AG20443 (cell line): Measurements from ENCODE around the gene SAPCD2.

Experiments
- DNase-seq: peaks from one replicate; pipeline ENCODE4 v3.0.0; 2012; ENCODE audit warnings: low spot score, mixed read lengths

The SAPCD2 gene

DNA sequence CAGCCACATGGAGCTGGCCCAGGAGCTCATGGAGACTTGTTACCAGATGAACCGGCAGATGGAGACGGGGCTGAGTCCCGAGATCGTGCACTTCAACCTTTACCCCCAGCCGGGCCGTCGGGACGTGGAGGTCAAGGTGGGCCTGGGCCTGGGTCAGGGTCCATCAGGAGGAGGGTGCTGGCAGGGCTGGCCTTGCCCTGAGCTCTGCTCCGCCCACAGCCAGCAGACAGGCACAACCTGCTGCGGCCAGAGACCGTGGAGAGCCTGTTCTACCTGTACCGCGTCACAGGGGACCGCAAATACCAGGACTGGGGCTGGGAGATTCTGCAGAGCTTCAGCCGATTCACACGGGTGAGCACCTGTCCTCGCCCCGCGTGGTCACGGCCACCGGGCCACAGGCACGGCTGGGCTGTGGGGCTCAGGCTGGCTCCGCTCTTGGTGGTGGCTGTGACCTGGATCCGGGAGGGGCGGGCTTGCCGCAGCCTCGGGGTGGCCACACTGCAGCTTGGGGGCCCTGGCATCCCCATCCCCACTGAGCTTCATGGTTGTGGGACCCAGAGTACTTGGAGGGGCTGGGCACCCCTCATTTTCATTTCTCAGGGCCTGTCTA is 37.1 kb upstream of the SAPCD2 start:
- DNase-seq = no peak

DNA sequence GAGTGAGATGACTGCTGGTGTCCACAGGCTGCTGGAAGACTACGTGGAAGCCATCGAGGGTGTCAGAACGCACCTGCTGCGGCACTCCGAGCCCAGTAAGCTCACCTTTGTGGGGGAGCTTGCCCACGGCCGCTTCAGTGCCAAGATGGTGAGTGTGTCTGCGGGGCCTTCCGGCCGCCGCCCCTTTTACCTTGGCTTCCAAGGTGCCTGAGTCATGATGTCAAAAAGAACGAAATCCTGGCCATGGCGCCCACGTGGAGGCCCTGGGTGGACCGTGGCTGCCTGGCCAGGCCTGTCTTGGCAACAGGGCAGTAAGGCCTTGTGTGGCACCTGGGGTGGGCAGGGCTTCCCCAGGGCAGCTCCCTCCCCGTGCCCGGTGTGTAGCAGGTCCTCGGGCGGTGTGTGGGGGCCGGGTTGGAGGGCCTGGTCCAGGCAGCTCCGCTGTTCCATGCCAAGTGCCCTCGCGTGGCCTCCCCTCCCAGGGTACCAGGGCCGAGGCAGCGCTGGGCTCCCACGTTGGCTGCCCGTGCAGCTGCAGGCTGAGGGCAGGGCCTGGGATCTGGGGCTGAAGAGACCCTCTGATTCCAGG is 36.4 kb upstream of the SAPCD2 start:
- DNase-seq = no peak

DNA sequence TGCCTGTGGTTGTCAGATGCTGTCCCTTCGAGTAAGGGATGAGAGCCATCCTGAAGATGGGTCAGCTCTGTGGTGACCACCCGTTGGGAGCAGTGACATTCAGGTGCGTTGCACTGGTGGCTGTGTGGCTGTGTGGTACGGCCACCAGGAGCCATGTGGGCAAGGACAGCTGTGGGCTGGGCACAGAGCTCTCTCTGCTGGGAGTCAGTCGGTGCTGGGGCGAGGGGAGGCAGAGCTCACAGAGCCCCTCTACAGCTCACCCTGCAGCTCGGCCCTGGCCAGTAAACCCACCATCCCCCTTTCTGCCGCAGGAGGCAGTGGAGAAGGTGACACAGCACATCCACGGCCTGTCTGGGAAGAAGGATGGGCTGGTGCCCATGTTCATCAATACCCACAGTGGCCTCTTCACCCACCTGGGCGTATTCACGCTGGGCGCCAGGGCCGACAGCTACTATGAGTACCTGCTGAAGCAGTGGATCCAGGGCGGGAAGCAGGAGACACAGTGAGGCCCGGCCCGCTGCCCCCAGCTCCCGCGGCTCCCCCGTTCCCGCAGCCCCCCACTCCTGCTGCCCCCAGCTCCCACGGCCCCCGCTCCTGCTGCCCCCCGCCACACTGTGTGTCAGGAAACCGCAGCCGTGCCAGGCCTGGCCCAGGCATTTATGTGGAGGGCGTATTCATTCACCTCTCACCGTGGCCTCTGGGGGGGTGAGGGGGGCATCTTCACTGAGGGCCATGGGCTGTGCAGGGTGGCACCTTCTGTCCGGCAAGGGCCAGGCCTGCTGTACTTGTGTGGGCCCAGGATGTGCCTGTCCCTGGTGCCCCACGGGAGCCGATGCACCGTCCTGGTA is 35.7 kb upstream of the SAPCD2 start:
- DNase-seq = no peak

DNA sequence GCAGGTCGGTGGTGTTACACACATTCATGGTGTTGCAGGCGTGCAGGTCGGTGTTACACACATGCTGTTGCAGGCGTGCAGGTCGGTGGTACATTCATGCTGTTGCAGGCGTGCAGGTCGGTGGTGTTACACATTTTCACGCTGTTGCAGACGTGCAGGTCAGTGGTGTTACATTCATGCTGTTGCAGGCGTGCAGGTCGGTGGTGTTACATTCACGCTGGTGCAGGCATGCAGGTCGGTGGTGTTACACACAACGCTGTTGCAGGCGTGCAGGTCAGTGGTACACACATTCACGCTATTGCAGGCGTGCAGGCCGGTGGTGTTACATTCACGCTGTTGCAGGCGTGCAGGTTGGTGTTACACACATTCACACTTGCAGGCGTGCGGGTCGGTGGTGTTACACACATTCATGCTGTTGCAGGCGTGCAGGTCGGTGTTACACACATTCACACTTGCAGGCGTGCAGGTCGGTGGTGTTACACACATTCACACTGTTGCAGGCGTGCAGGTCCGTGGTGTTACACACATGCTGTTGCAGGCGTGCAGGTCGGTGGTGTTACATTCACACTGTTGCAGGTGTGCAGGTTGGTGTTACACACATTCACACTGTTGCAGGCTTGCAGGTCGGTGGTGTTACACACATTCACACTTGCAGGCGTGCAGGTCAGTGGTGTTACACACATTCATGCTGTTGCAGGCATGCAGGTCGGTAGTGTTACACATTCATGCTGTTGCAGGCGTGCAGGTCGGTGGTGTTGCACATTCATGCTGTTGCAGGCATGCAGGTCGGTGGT is 33.0 kb upstream of the SAPCD2 start:
- no peak for DNase-seq

DNA sequence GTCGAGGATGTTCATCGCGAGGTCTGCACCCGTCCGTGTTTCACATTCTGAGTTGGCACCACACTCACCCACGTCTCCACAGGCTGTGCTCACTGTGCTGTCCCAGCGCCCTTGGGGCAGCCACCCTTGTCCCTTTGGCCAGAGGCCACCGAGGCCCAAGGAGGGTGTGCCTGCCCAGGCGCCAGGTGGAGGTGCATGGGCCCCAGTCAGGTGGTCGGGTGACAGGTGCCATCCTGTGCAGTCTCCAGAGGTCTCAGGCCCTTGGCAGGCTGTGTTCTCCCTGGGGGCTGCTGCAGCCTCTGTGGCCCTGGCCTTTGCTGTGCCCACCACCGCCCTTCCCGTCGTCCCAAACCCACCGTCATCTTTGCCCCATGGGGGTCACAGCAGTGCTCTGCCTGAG is 28.9 kb upstream of the SAPCD2 start:
- DNase-seq = no peak

DNA sequence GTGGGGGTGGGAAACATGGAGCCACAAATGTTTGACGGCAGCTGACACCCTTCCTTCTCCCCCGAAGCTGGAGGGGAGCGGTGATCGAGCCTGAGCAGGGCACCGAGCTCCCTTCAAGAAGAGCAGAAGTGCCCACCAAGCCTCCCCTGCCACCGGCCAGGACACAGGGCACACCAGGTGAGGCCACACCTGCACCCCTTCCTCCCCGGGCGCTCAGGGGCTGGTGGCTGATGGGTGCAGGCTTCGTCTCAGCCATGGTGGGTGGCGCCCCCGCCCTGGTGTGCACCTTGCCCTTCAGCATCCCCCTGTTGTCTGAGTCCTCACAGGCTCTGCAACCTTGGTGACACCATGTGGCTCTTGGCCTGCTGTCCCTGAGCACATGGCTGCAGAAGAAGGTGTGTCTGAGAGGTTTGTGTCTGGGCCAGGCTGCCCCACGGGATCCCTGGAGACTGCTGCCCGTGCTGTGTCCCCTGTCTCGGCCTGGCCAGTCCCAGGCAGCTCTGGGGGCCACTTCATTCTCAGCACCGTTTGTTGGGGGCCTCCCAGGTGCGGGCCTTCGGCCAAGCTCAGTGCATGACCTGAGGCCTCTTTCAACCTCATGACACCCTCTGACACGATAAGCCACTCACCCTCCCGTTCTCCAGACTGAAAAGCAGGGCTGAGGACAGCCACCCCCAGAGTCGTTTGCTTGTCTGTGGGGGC is 27.6 kb upstream of the SAPCD2 start:
- DNase-seq = no peak

DNA sequence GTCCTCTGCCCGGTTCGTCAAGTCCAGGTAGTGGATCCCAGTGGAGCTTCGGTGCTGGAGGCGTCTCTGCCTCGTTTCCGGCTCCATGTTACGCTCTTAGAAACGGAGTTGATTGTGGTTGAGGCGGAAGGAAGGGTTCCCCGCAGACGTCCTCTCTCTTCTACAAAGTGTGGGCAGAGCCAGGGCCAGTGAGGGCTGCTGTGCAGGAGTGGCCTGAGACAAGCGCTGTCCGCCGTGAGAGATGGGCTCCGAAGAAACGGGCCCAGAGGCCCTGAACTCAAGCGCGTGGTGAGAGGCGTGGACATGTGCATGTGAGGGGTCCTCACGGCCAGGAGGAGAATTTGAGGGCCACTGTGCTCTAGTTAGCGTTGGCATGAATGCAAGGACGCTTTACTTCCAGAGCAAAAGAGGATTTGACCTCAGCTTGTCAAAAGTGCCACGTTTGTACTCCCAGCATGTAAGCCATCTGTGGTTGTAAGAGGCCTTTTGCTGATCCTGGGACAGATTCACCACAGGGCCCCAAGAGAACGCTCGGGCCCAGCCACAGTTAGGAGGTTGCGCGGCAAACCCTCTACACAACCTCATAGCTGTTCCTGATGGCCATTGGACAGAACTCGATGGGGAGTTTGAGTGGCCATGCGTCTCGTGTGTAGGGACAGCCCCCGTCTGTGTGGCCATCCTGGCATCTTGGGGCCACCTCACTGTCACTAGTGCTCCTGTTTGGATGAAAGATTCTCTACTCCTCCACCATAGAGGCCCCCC is 26.6 kb upstream of the SAPCD2 start:
- DNase-seq = no peak

DNA sequence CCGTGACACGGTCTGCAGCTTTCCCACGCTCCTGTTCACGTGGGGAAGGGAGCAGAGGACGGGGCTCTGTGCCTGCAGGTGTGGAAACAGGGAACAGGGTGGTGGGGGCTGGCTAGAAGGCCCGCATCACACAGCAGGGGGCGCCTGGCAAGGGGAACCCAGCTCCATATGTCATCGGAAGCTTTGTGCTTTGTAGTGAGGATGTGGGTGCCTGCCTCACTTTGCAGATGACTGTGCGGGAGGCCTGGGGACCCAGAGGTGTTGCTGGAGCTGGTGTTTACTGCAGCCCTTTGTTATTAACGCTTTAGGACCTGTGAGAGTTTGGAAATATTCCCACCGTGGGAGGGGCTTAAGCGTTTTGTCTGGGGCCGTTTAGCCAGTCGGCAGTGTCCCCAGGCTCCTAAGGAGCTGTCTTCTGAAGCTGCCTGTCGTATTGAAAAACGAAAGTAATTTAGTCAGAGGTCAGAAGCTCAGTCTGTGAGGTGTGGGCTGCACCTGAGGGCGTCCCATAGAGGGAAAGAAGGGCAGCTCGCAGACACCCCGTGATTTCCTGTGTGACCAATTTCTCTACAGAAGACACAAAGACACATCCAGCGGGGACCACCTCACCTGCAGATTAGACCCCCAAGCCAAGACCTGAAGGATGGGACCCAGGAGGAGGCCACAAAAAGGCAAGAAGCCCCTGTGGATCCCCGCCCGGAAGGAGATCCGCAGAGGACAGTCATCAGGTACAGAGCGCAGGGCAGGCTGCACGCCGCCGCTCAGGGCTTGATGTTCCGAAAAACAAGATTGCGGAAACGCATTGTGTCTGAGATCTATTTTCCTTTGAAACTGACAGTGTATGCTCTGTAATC is 25.5 kb upstream of the SAPCD2 start:
- no peak for DNase-seq

DNA sequence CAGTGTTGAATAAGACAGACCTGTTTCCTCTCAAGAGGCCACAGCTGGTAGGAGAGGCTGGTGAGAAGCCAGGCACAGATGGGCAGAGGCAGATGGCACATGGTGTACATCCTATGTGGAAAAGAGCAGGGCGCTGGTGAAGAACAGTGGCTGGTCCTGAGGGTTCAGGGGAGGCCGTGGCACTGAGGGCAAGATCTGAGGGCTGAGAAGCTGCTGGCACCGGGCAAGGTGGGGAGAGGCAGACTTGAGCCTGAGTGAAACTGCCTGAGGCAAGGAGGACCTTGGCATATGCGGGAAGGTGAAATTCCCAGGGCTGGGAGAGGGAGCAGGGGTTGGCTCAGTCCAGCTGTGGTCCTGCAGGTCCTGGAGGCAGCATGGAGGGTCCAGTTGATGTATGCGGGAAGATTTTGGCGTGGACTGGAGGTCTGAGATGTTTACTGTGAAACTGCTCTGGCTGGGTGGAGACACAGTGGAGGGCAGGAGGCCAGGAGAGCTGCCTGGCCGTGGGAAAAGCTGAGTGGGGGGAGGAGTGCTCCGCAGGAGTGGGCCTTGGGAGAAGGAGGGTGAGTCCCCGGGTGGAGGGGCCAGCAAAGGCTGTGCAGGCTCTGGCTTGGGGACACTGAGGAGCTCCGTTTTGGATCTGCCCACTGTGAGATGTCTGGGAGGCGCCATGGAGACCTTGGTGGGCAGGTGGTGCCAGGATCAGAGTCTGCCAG is 19.0 kb upstream of the SAPCD2 start:
- DNase-seq = no peak

DNA sequence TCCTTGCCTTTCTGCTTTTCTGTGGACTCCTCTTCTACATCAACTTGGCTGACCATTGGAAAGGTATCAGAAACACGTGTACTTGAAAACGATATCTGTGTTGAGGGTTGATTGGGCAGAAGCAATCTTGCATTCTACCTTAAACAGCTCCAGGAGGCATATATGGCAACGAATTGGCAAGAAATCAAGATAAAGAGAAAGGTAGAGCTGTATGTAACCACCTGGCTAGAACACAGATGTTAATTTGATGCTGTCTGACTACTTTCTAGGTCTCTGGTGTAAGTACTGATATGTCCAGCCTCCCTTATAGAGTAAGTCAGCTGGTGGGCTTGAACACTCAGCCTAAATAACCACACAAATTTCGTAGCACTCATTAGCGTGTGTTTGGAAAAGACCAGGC is 17.8 kb upstream of the SAPCD2 start:
- no peak for DNase-seq

DNA sequence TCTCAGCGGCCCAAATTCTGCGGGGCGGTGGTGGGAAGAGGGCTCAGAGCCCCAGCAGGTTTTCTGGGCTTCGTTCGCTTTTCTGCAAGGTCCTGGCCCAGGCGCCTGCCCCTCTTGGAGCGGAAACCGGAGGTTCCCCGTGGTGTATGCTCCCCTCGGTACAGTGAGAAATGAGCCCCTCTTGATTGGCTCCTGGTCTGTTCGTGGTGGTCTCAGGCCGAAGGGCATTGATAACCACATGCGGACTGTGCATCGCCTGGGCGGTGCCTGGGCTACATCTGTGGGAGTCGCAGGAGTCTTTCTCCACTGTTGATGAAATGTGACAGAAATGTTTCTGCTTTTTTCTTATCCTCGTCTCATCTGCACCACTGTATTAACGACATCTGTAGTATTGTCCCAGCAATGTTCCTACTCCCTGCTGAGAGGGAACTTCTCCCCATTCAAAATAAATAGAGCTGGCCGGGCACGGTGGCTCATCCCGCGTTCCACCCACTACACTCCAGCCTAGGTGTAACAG is 17.1 kb upstream of the SAPCD2 start:
- no peak for DNase-seq

DNA sequence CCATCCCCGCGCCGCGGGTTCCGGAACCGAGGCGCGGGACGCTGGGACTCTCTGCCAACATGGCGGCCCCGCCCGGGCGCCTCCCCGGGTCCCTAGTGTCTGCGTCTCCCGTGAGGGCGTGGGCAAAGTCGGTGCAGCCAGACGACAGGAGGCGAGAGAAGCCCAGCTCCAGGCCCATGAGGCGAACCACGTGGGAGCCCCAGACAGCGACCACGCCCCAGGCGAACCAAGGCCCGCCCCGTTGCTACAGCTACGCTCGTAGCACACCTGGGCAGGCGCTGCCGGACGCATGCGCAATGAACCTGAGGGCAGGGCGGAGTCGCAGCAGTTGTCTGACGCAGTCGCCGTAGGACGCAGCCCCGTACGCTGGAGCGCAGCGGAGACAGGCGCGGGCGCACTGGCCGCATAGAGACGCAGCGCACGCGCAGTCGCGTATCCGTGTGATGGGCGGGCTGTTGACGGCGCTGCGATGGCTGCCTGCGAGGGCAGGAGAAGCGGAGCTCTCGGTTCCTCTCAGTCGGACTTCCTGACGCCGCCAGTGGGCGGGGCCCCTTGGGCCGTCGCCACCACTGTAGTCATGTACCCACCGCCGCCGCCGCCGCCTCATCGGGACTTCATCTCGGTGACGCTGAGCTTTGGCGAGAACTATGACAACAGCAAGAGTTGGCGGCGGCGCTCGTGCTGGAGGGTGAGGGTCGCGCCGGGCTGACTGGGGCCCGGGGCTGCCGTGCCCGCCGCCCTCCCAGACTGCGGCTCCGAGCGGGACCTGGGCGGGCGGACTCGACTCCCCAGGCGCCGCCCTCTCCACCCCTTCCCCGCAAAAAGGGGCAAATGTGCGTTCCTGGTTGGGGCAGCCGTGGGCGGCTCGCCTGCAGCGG is 16.4 kb upstream of the SAPCD2 start, which contains the start of gene MAN1B1:
TSS of gene MAN1B1 (plus strand) at position 455 of the 878 bp plus-strand sequence. CDS start at position 470, 15 bp downstream.
- DNase-seq = peak; percentile 99

DNA sequence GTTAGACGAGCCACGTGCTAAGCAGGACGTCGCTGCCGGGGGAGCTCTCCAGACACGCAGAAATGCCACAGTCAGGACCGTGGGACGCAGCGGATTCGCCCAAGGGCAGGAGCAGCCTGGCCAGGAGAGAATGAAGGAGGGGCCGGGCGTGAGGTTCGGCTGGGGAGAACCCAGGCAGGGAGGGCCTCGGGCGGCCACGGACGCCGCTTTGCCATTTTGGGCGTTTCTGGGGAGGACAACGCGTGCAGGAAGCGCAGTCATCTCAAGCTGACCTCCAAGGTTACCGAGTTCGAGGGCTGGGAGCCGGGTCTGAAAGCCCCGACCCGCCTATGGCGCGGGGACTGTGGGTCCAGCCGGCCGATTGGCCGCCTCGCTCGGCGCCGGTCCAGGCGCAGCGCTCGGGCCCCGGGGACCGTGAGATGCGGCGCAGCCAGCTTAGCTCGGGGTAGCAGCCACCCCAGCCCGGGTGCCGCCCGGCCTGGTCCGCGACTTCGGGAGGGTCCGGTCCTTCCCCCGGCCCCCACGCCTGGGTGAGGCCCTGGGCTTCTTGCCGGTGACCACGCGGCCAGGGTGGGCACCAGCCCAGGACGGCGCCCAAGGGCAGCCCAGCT is 15.7 kb upstream of the SAPCD2 start:
- peak; percentile 62 for DNase-seq

DNA sequence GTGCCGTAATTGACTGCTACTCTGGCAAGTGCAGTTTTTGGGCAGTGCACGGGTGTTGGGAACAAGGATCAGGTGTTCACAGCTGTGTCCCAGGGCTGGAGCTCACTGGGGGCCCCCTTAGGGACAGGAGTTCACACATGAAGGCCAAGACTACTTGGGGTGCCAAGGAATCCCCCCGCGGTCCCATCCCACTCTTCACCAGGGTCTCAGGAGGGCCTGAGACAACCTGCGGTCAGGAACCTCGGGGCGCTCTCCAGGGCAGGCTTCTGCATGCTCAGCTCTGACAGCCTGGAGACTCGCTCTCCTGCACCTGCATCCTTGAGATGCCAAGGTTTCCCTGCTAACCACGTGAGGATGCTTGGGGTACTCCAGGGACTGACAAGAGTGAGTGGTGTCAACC is 14.2 kb upstream of the SAPCD2 start:
- DNase-seq = no peak

DNA sequence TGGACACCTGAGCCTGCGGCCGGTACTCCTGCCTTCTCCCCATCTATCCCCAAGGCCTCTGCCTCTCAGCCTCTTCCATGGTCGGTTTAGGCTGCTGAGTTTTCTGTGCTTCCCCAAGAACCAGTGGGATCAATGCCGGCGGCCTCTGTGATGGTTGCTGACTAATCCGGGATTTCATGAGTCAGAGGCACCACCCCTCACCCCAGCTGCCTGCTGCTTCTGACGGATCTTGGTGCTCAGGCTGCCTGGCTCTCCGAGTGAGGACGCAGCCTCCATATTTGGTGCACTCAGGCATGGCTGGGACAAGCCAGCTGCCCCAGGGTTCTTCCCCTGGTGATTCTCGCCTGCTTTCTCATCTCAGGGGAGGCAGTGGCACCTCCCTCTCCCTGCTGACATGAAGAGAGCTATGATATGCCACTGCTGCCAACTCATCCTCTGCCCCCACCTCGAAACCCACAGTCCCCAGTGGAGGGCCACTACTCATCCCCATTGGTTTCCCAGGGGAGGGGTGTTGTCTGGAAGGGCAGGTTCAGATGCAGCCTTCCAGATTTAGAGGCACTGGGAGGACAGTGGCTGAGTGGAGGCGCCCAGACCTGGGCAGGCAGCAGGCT is 13.1 kb upstream of the SAPCD2 start:
- peak; percentile 88 for DNase-seq

DNA sequence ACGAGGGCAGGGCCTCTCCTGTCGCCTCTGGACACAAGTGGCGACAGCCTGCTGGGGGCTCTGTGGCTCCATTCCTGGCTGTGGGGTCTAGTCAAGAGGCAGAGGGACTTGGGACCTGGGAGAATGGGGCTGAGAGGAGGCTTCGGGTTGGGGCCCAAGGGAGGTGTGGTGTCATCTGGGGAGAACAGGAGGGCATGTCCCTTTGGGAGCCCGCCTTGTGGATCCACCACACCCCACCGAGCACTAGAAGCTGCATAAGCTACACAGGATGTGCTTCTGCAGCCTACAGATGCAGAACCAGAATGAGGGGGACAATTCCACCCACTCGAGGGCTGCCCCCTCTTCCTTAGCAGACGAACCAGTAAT is 12.6 kb upstream of the SAPCD2 start:
- no peak for DNase-seq

DNA sequence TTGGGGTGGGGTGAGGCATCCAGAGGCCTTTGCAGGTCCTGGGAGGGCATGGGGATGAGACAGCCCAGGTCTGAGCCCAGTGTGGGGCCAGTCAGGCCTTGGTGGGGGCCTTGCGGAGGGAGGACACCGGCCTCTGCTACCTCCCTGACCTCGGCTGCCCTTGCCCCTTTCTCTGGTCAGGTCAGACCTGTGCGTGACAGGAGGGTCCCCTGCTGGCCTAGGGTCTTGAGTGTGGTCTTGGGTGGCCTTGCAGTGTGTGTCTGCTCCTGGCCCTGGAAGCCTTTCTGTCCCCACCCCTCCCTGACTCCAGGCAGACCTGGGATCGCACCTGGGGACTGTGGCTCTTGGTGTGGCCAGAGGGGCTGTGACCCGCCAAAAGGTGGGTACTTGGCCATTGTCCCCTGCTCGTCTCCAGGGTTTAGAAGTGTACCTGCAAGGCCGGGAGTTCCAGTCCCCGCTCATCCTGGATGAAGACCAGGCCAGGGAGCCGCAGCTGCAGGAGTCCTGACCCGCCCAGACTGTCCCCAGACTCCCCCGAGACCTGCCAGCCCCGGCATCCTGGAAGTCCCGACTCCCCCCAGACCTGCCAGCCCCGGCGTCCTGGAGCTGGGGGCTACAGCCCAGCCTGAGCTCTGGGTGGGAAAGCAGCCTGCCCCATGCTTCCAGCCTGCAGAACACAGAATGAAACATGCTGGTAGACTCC is 12.0 kb upstream of the SAPCD2 start:
- no peak for DNase-seq
